SK-N-SH (cell line): ENCODE results near the gene SSPN. TPM values are rescaled to one million over a fixed set of nuclear protein-coding genes. Genes with fewer than 3 reads are reported as not detected.

Experiments used
- CTCF ChIA-PET: fragments of 300-600, 350-600 bp; formaldehyde crosslinking; extraction: SDS; loops from one replicate; lab custom pipeline; 2021; lab: Yijun Ruan, JAX
- POLR2A ChIA-PET: fragments of 350-600 bp; sonication (Branson Sonifier 250); formaldehyde crosslinking; extraction: SDS; loops from one replicate; lab custom pipeline; 2020; ENCODE audit warnings: antibody characterized with exemption, inconsistent platforms; lab: Yijun Ruan, JAX
- DNase-seq: peaks from one replicate; pipeline ENCODE4 v3.0.0; 2012
- H2AFZ ChIP-seq: fragments of 200-600 bp; sonication (generic); 2 replicates; pipeline ENCODE4 v1.8.1; 2016; ENCODE audit warnings: antibody characterized with exemption, mild to moderate bottlenecking, low read depth
- H3F3A ChIP-seq: fragments of 200-600 bp; sonication (generic); replicated peaks from 2 replicates; pipeline ENCODE3; 2016; ENCODE audit warnings: antibody characterized with exemption, mild to moderate bottlenecking; ENCODE audit not compliant: insufficient read depth
- H3K27ac ChIP-seq, 2 experiments: fragments of 200-500 bp in 1 of 2; fragments of 200-600 bp in 1 of 2; sonication (Bioruptor generic) in 1 of 2; sonication (generic), shearing (Covaris generic) in 1 of 2; 2 replicates each; pipeline versions ENCODE4 v1.5.1 to v1.6.1; 2014 to 2016; ENCODE audit warnings: low read depth in 2 of 2, inconsistent platforms in 1 of 2, low read length in 1 of 2, mild to moderate bottlenecking in 1 of 2, mixed read lengths in 1 of 2
- H3K27me3 ChIP-seq: fragments of 200-600 bp; sonication (generic), shearing (Covaris generic); 2 replicates; pipeline ENCODE4 v1.6.1; 2016; ENCODE audit warnings: mixed run types; ENCODE audit not compliant: insufficient read depth
- H3K36me3 ChIP-seq, 2 experiments: fragments of 200-500 bp in 1 of 2; fragments of 200-600 bp in 1 of 2; sonication (Bioruptor generic) in 1 of 2; sonication (generic) in 1 of 2; replicated peaks in 1 of 2; 2 replicates each; pipeline versions ENCODE3 to v1.5.1; 2014 to 2016; ENCODE audit warnings: low read length in 1 of 2, mild to moderate bottlenecking in 1 of 2; ENCODE audit not compliant: insufficient read depth in 2 of 2, control insufficient read depth in 1 of 2
- H3K4me1 ChIP-seq, 2 experiments: fragments of 200-500 bp in 1 of 2; fragments of 200-600 bp in 1 of 2; sonication (Bioruptor generic) in 1 of 2; sonication (generic), shearing (Covaris generic) in 1 of 2; 2 replicates each; pipeline versions ENCODE4 v1.5.1 to v1.6.1; 2014 to 2016; ENCODE audit warnings: low read depth in 1 of 2, low read length in 1 of 2, mixed run types in 1 of 2; ENCODE audit not compliant: insufficient read depth in 2 of 2, control insufficient read depth in 1 of 2
- H3K4me2 ChIP-seq: fragments of 200-600 bp; sonication (generic), shearing (Covaris generic); 2 replicates; pipeline ENCODE4 v1.6.1; 2017; ENCODE audit warnings: mixed run types
- H3K4me3 ChIP-seq, 2 experiments: fragments of 200-500 bp in 1 of 2; fragments of 200-600 bp in 1 of 2; sonication (Bioruptor generic) in 1 of 2; sonication (generic), shearing (Covaris generic) in 1 of 2; 2 replicates each; pipeline versions ENCODE4 v1.5.1 to v1.8.1; 2014 to 2016; ENCODE audit warnings: low read depth in 2 of 2, inconsistent platforms in 1 of 2, low read length in 1 of 2, mild to moderate bottlenecking in 1 of 2, mixed read lengths in 1 of 2, moderate library complexity in 1 of 2
- H3K79me2 ChIP-seq: fragments of 200-600 bp; sonication (generic); 2 replicates; pipeline ENCODE4 v1.8.1; 2017; ENCODE audit warnings: mild to moderate bottlenecking; ENCODE audit not compliant: insufficient read depth
- H3K9ac ChIP-seq: fragments of 200-600 bp; sonication (generic); 2 replicates; pipeline ENCODE4 v1.6.1; 2017; ENCODE audit warnings: mixed run types
- H3K9me2 ChIP-seq: fragments of 200-600 bp; sonication (generic); 2 replicates; pipeline ENCODE4 v1.6.1; 2017; ENCODE audit warnings: mixed run types
- H3K9me3 ChIP-seq: fragments of 200-600 bp; sonication (generic); 2 replicates; pipeline ENCODE4 v1.6.1; 2017; ENCODE audit warnings: mixed run types, mild to moderate bottlenecking, moderate library complexity
- H4K20me1 ChIP-seq: fragments of 200-600 bp; sonication (generic); 2 replicates; pipeline ENCODE4 v1.6.1; 2017; ENCODE audit warnings: mild to moderate bottlenecking, mixed run types; ENCODE audit not compliant: insufficient read depth
- CHD2 ChIP-seq: fragments of 150-350 bp; IDR thresholded peaks from 2 replicates; pipeline ENCODE4 v1.6.1; 2018; ENCODE audit warnings: low read length; ENCODE audit not compliant: partially characterized antibody
- CTCF ChIP-seq: fragments of 200-600 bp; sonication (generic); IDR thresholded peaks from 2 replicates; pipeline ENCODE4 v1.6.1; 2017; ENCODE audit warnings: antibody characterized with exemption, mild to moderate bottlenecking, moderate library complexity
- ELF1 ChIP-seq: IDR thresholded peaks from 2 replicates; pipeline ENCODE4 v1.4.0; 2012
- EZH2phosphoT487 ChIP-seq: fragments of 200-600 bp; sonication (generic); IDR thresholded peaks from 2 replicates; pipeline ENCODE4 v1.6.1; 2017; ENCODE audit warnings: low read depth, mixed run types, mild to moderate bottlenecking, antibody characterized with exemption, moderate library complexity, borderline replicate concordance
- GATA2 ChIP-seq: sonication (generic); formaldehyde crosslinking; IDR thresholded peaks from 2 replicates; pipeline ENCODE4 v1.5.0; 2020; ENCODE audit warnings: mild to moderate bottlenecking, missing genetic modification reagents
- IRF3 ChIP-seq: fragments of 150-350 bp; IDR thresholded peaks from 2 replicates; pipeline ENCODE4 v1.6.1; 2016; ENCODE audit warnings: mild to moderate bottlenecking, low read depth, low read length
- NRF1 ChIP-seq: IDR thresholded peaks from 2 replicates; pipeline ENCODE4 v1.6.1; 2012; ENCODE audit warnings: low read depth, mild to moderate bottlenecking, low read length
- POLR2AphosphoS5 ChIP-seq: IDR thresholded peaks from 2 replicates; pipeline ENCODE4 v1.6.1; 2012; ENCODE audit warnings: low read depth, low read length
- RAD21 ChIP-seq: IDR thresholded peaks from 2 replicates; pipeline ENCODE4 v1.6.1; 2012; ENCODE audit warnings: mild to moderate bottlenecking, low read length
- TAF1 ChIP-seq: IDR thresholded peaks from 2 replicates; pipeline ENCODE4 v1.6.1; 2012; ENCODE audit warnings: low read depth, mild to moderate bottlenecking, low read length, moderate library complexity, borderline replicate concordance
- TCF12 ChIP-seq: IDR thresholded peaks from 2 replicates; pipeline ENCODE4 v1.4.0; 2012
- YY1 ChIP-seq: IDR thresholded peaks from 2 replicates; pipeline ENCODE4 v1.4.0; 2012; ENCODE audit warnings: low read depth, mild to moderate bottlenecking
- ZBTB33 ChIP-seq: IDR thresholded peaks from 2 replicates; pipeline ENCODE4 v1.4.0; 2012; ENCODE audit warnings: low read depth, borderline replicate concordance
- WGBS: methylation state at CpG from one replicate; pipeline ENCODE4 v1.1.6; 2017; ENCODE audit warnings: low lambda C conversion rate; 5-methylcytosine and 5-hydroxymethylcytosine counted together
- polyA plus RNA-seq, 3 experiments: library from polyadenylated mRNA; depleted of rRNA; stranded (reverse); fragments of >200 nt; gene quantifications; 2 replicates each; pipeline ENCODE4 v1.2.3, GENCODE V29; 2012
- TF ChIP-seq, protein P1 (sequence below): IDR thresholded peaks from 2 replicates; pipeline ENCODE4; 2012
- TF ChIP-seq, protein P2 (sequence below): IDR thresholded peaks from 2 replicates; pipeline ENCODE4 v1.4.0; 2012; ENCODE audit warnings: low read depth, borderline replicate concordance
- TF ChIP-seq, protein P3 (sequence below): IDR thresholded peaks from 2 replicates; pipeline ENCODE4 v1.4.0; 2012; ENCODE audit warnings: low read depth
- TF ChIP-seq, protein P4 (sequence below): fragments of 150-350 bp; IDR thresholded peaks from 2 replicates; pipeline ENCODE4 v1.6.1; 2017; ENCODE audit warnings: antibody characterized with exemption, low read length, low read depth, borderline replicate concordance

SSPN gene
- polyA plus RNA-seq, 1 of the 3 experiments (the other 2 are of a cell fraction), result 5.9 TPM

DNA sequence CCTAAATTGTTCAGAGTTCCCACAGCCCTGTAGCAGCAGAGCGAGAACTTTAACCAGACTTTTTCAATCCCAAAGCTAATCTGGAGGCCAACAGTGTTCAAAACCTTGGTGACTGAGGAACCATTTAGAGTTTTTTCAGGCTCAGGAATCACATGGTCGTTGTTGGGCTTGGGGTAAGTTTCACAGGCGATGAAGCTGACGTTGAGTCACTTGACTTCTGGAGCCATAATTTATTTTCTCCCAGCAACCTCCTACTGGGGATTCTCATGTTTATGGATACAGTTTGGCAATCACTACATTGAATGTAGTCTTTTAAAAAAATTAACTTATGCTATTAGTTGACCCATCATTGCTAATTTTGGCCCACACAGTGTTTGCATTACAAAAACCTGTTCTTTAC lies 34.5 kb downstream of the SSPN start:
- DNase-seq, result no peak
- Histone ChIP-seq H3K79me2 (no peaks in the 10 kb centered on the region), H3K9me3 (no peaks in the 10 kb centered on the region), H3K36me3 (no peaks in the 10 kb centered on the region), H2AFZ (no peak overlapping the region), H3K27ac (no peak overlapping the region), H3K9ac (no peak overlapping the region), H3K4me1 (peaks cover 0 to 10% of the 10 kb centered on the region in 2 experiments; a peak in 2 of 4 replicates), H3K9me2 (no peaks in the 10 kb centered on the region), H4K20me1 (no peaks in the 10 kb centered on the region), H3K4me3 (no peak overlapping the region), H3K27me3 (no peaks in the 10 kb centered on the region), H3K4me2 (no peak overlapping the region), H3F3A (no peaks in the 10 kb centered on the region)
- no peak for TF ChIP-seq IRF3
- TF ChIP-seq, protein P1, sequence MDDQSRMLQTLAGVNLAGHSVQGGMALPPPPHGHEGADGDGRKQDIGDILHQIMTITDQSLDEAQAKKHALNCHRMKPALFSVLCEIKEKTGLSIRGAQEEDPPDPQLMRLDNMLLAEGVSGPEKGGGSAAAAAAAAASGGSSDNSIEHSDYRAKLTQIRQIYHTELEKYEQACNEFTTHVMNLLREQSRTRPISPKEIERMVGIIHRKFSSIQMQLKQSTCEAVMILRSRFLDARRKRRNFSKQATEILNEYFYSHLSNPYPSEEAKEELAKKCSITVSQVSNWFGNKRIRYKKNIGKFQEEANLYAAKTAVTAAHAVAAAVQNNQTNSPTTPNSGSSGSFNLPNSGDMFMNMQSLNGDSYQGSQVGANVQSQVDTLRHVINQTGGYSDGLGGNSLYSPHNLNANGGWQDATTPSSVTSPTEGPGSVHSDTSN, result no peak
- TF ChIP-seq ZBTB33, result no peak
- no peak for TF ChIP-seq RAD21
- TF ChIP-seq, protein P2, sequence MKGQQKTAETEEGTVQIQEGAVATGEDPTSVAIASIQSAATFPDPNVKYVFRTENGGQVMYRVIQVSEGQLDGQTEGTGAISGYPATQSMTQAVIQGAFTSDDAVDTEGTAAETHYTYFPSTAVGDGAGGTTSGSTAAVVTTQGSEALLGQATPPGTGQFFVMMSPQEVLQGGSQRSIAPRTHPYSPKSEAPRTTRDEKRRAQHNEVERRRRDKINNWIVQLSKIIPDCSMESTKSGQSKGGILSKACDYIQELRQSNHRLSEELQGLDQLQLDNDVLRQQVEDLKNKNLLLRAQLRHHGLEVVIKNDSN, result no peak
- no peak for TF ChIP-seq CHD2
- TF ChIP-seq, protein P3, sequence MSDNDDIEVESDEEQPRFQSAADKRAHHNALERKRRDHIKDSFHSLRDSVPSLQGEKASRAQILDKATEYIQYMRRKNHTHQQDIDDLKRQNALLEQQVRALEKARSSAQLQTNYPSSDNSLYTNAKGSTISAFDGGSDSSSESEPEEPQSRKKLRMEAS, result no peak
- TF ChIP-seq ELF1, result no peak
- no peak for TF ChIP-seq NRF1
- TF ChIP-seq CTCF, result no peak
- no peak for TF ChIP-seq EZH2phosphoT487
- TF ChIP-seq GATA2, result no peak
- no peak for TF ChIP-seq TAF1
- TF ChIP-seq, protein P4, sequence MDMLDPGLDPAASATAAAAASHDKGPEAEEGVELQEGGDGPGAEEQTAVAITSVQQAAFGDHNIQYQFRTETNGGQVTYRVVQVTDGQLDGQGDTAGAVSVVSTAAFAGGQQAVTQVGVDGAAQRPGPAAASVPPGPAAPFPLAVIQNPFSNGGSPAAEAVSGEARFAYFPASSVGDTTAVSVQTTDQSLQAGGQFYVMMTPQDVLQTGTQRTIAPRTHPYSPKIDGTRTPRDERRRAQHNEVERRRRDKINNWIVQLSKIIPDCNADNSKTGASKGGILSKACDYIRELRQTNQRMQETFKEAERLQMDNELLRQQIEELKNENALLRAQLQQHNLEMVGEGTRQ, result no peak
- no peak for TF ChIP-seq YY1
- no peak for TF ChIP-seq POLR2AphosphoS5
- no peak for TF ChIP-seq TCF12
- CTCF ChIA-PET, result no interaction called here
- WGBS, result 91% methylated on average over 4 of the region's 4 CpGs
- POLR2A ChIA-PET, result no interaction called here
